Heart right ventricle (tissue), 16 donors: ENCODE data around the gene RPSA. TPM values are rescaled to one million over a fixed set of nuclear protein-coding genes. Genes with fewer than 3 reads are reported as not detected.

ENCODE experiments used
- ATAC-seq, 8 donors: fragments of 200-7000 bp; cut with Tn5 transposase; one replicate each; pipeline ENCODE4 v1.9.1; 2020; ENCODE audit warnings: mild to moderate bottlenecking in 8 of 8, moderate library complexity in 8 of 8, moderate number of reproducible peaks in 1 of 8
- DNase-seq, 2 donors: peaks; one replicate each; pipeline ENCODE4 v3.0.0-alpha.2; 2020
- H3K27ac ChIP-seq, 10 donors: fragments of 200-600 bp; sonication (generic) in 2 of 10; one replicate each; pipeline versions ENCODE4 v1.5.0 to v1.8.0; 2020 to 2022; ENCODE audit warnings: mild to moderate bottlenecking in 3 of 10
- H3K27me3 ChIP-seq, 7 donors: fragments of 200-600 bp; one replicate each; pipeline ENCODE4 v1.8.0; 2021 to 2022; ENCODE audit warnings: mild to moderate bottlenecking in 2 of 7
- H3K36me3 ChIP-seq, 9 donors: fragments of 200-600 bp; sonication (generic) in 1 of 9; one replicate each; pipeline versions ENCODE4 v1.5.0 to v1.8.0; 2020 to 2022; ENCODE audit warnings: mild to moderate bottlenecking in 2 of 9
- H3K4me1 ChIP-seq, 9 donors: fragments of 200-600 bp; sonication (generic) in 1 of 9; one replicate each; pipeline versions ENCODE4 v1.5.0 to v1.8.0; 2020 to 2022; ENCODE audit warnings: mild to moderate bottlenecking in 4 of 9
- H3K4me3 ChIP-seq, 10 donors: fragments of 200-600 bp; sonication (generic) in 2 of 10; one replicate each; pipeline versions ENCODE4 v1.5.0 to v1.8.0; 2020 to 2022; ENCODE audit warnings: mild to moderate bottlenecking in 7 of 10, moderate library complexity in 2 of 10
- H3K9me3 ChIP-seq, 11 donors: fragments of 200-600 bp in 10 of 11; sonication (generic) in 2 of 11; one replicate each; pipeline versions ENCODE4 v1.5.0 to v1.8.0; 2013 to 2022; ENCODE audit warnings: mild to moderate bottlenecking in 2 of 11, control low read depth in 1 of 11, moderate library complexity in 1 of 11
- CTCF ChIP-seq, 9 donors: fragments of 200-600 bp; sonication (generic) in 2 of 9; IDR thresholded peaks; one replicate each; pipeline versions ENCODE4 v1.5.0 to v1.8.0; 2021 to 2022; ENCODE audit warnings: antibody characterized with exemption in 9 of 9, mild to moderate bottlenecking in 5 of 9, moderate library complexity in 1 of 9
- WGBS, 2 donors: extraction: QIAGEN DNeasy Blood & Tissue Kit; methylation state at CpG; one replicate each; pipeline ENCODE4 v1.1.7; 2013; ENCODE audit warnings: inconsistent platforms in 1 of 2; 5-methylcytosine and 5-hydroxymethylcytosine counted together
- intact Hi-C, 10 donors: fragments of 100-400 bp; cut with DNase I; formaldehyde crosslinking; loops; one replicate each; pipeline versions ENCODE4 v1.11.1 to v1.14.2; 2022
- long read RNA-seq, 3 donors: library from polyadenylated mRNA; unstranded; transcript quantifications; one replicate each; pipeline ENCODE4 v2.0.0, GENCODE V29; 2020 to 2021
- polyA plus RNA-seq, 2 donors: library from polyadenylated mRNA; stranded (reverse); fragments of 200-250 nt; gene quantifications; one replicate each; pipeline ENCODE4 v1.2.3, GENCODE V29; 2013
- total RNA-seq, 10 donors: library from RNA; stranded (reverse); fragmentation: NEBNext Ultra II Directional in 3 of 10; extraction: Animal tissue kit (Norgen Biotek cat#: 25700) in 3 of 10; gene quantifications; one replicate each; pipeline versions ENCODE4 v1.2.1 to v1.2.4, GENCODE V29; 2021 to 2023
- donor health status: Arrhythmogenic right ventricular cardiomyopathy.
- donor health status: ischemic (EF 13 %, LVEDD 7.1; RV severe dilation, severe dysfunction).
- donor health status: healthy with polysubstance abuse.
- donor health status: DM: no; HTN: yes; CAD: no.
- donor health status: DM: no; HTN: no; CAD: no.
- donor health status: ischemic (EF 25% LVEDD 6.9; RV normal size, moderate dysfunction).
- donor health status: ischemic (EF 25% LVEDD 5.7; RV mildly dilated, moderate dysfunction).
- donor health status: healthy.
- donor health status: DM: yes; HTN: yes; CAD: no.
- donor health status: Ischemic cardiomyopathy.
- donor health status: ischemic (EF 35%, LVEDD 5.7; RV mildly dilated, moderate dysfunction).
- donor health status: nonischemic (EF 11% LVEDD 7.7; RV severe dilation, severe dysfunction).
- donor health status: DM: yes; HTN: yes; CAD: no.
- donor health status: PGD.
- donor health status: ischemic (EF 29% LVEDD 5.4; RV normal size, mild dysfunction).
- donor health status: nonischemic (EF 23%, LVEDD 6.1; RV moderate dilation, normal function).

Gene RPSA
- 100 to 1,000 TPM; 350 to 651 (median 384) TPM for total RNA-seq
- 1,000 to 10,000 TPM in 1 of 2 donors, 100 to 1,000 TPM in 1; 877 to 1,493 TPM for polyA plus RNA-seq
- long read RNA-seq, donor 1, transcript RPSA-201 (7 exons, 1,171 nt) = major isoform, 145 of 158 reads
- long read RNA-seq, donor 1, partial matches to known transcripts = 5 of 158 reads
- long read RNA-seq, donor 1, other reads (novel, unspliced or antisense) = 6 of 158 reads
- long read RNA-seq, donor 2, transcript RPSA-201 (7 exons, 1,171 nt) = major isoform, 156 of 170 reads
- long read RNA-seq, donor 2, partial matches to known transcripts = 10 of 170 reads
- long read RNA-seq, donor 2, other reads (novel, unspliced or antisense) = 2 of 170 reads
- long read RNA-seq, donor 3, transcript RPSA-201 (7 exons, 1,171 nt) = major isoform, 246 of 263 reads
- long read RNA-seq, donor 3, partial matches to known transcripts = 7 of 263 reads
- long read RNA-seq, donor 3, other reads (novel, unspliced or antisense) = 8 of 263 reads

GRCh38 chr3:39406368-39407258, at the start of gene RPSA:
Gene RPSA, plus strand, starts transcription at chr3:39406720. Its CDS starts 934 bp downstream, at chr3:39407654.
- intact Hi-C loops = loop anchor here in 2 of 10 donors (1.0 to 5.0 kb wide), 2 partner anchors 22 to 901 kb away; partner anchors contain the start of gene EIF1B (in 1 of the 2)
- WGBS, 2 donors = 0% methylated on average over 63 of the region's 63 CpGs

GRCh38 chr3:39358333-39358732, 48.2 kb upstream of the RPSA start:
- TF ChIP-seq CTCF (IDR thresholded peaks at IDR 0.05) = no peak
- ATAC-seq (no peak), DNase-seq (no peak)
- H3K27ac ChIP-seq = no peak overlapping the region
- H3K36me3 ChIP-seq = no peaks in the 10 kb centered on the region
- H3K4me3 ChIP-seq = no peak overlapping the region
- intact Hi-C loops = no loop called here
- H3K4me1 ChIP-seq = peaks cover 0 to 13% (median 5%) of the 10 kb centered on the region in 9 donors
- 82 to 92% methylated on average over 3 of the region's 3 CpGs for WGBS, 2 donors
- peaks cover 0 to 25% (median 0%) of the 10 kb centered on the region in 7 donors for H3K27me3 ChIP-seq
- H3K9me3 ChIP-seq = peaks cover 0 to 2% (median 0%) of the 10 kb centered on the region in 11 donors

More at GRCh38 chr3:39406368-39407258, at the start of gene RPSA:
- Histone ChIP-seq H3K9me3 (no peaks in the 10 kb centered on the region), H3K27ac (peak within 1 kb of the TSS; percentile 14 to 90 (median 82)), H3K4me3 (peak within 1 kb of the TSS; percentile 64 to 87 (median 72)), H3K27me3 (no peaks in the 10 kb centered on the region), H3K4me1 (peaks cover 2 to 45% (median 22%) of the 10 kb centered on the region in 9 donors), H3K36me3 (peaks cover 0 to 40% (median 31%) of the 10 kb centered on the region in 9 donors)
- ATAC-seq = peak; percentile 95 to 99 (median 98)
- peak in 8 of 9 donors; percentile 8 to 57 (median 34) for TF ChIP-seq CTCF (IDR thresholded peaks at IDR 0.05)
- peak; percentile 90 to 93 for DNase-seq

GRCh38 chr3:39361252-39361927, 45.1 kb upstream of the RPSA start:
- H3K27ac ChIP-seq = no peak overlapping the region
- 75 to 78% methylated on average over 8 of the region's 8 CpGs for WGBS, 2 donors
- peaks cover 0 to 9% (median 0%) of the 10 kb centered on the region in 7 donors for H3K27me3 ChIP-seq
- no peak overlapping the region for H3K4me3 ChIP-seq
- no peak for DNase-seq
- no peaks in the 10 kb centered on the region for H3K36me3 ChIP-seq
- intact Hi-C loops = no loop called here
- ATAC-seq = peak in 4 of 8 donors; percentile 28 to 76 (median 40)
- no peak for TF ChIP-seq CTCF (IDR thresholded peaks at IDR 0.05)
- peaks cover 0 to 13% (median 5%) of the 10 kb centered on the region in 9 donors for H3K4me1 ChIP-seq
- H3K9me3 ChIP-seq = peaks cover 0 to 3% (median 0%) of the 10 kb centered on the region in 11 donors
